H1 (cell line): ENCODE results near the gene C1orf174. TPM values are rescaled to one million over a fixed set of nuclear protein-coding genes. Genes with fewer than 3 reads are reported as not detected.

Experiments used
- CTCF ChIA-PET: fragments of 300-600 bp; sonication (Branson Sonifier 250); formaldehyde crosslinking; loops from one replicate; lab custom pipeline; 2021; ENCODE audit not compliant: partially characterized antibody; lab: Charles Lee
- POLR2A ChIA-PET: fragments of 300-600 bp; sonication (Branson Sonifier 250); formaldehyde crosslinking; loops from one replicate; lab custom pipeline; 2021; ENCODE audit warnings: inconsistent platforms; ENCODE audit not compliant: partially characterized antibody; lab: Charles Lee
- DNase-seq, 2 experiments: peaks; one replicate each; pipeline versions ENCODE4 v3.0.0 to v3.0.0-alpha.2; 2010 to 2022; ENCODE audit warnings: low spot score in 2 of 2, low read depth in 1 of 2, mixed read lengths in 1 of 2
- FAIRE-seq: peaks from 2 replicates; lab custom pipeline; 2011; peaks lifted over from hg19 to GRCh38; lab: Jason Lieb, UNC
- H2AFZ ChIP-seq: 2 replicates; pipeline ENCODE4 v1.8.1; 2012; ENCODE audit warnings: low read length, inconsistent platforms
- H2AK5ac ChIP-seq: 2 replicates; pipeline ENCODE4 v1.6.1; 2013; ENCODE audit warnings: low read depth, low read length
- H2BK120ac ChIP-seq: replicated peaks from 2 replicates; pipeline ENCODE3; 2013; ENCODE audit warnings: low read depth, low read length, inconsistent platforms
- H2BK12ac ChIP-seq: 2 replicates; pipeline ENCODE4 v1.6.1; 2013; ENCODE audit warnings: low read depth, low read length
- H2BK15ac ChIP-seq: 2 replicates; pipeline ENCODE4 v1.6.1; 2013; ENCODE audit warnings: low read length
- H2BK20ac ChIP-seq: 2 replicates; pipeline ENCODE4 v1.6.1; 2013; ENCODE audit warnings: low read length
- H2BK5ac ChIP-seq: 2 replicates; pipeline ENCODE4 v1.6.1; 2013; ENCODE audit warnings: low read depth, low read length
- H3K14ac ChIP-seq: 2 replicates; pipeline ENCODE4 v1.6.1; 2013; ENCODE audit warnings: inconsistent platforms; ENCODE audit not compliant: insufficient read length
- H3K18ac ChIP-seq: 2 replicates; pipeline ENCODE4 v1.6.1; 2013; ENCODE audit warnings: low read length; ENCODE audit errors: extremely low read depth
- H3K23ac ChIP-seq: 2 replicates; pipeline ENCODE4 v1.6.1; 2013; ENCODE audit warnings: inconsistent platforms; ENCODE audit not compliant: insufficient read length
- H3K23me2 ChIP-seq: 2 replicates; pipeline ENCODE4 v1.6.1; 2013; ENCODE audit warnings: low read depth, low read length
- H3K27ac ChIP-seq: 2 replicates; pipeline ENCODE4 v1.6.1; 2011; ENCODE audit warnings: low read depth, low read length, inconsistent platforms
- H3K27me3 ChIP-seq, 4 experiments: replicated peaks in 1 of 4; 1 replicate in 1 of 4; 2 replicates in 3 of 4; pipeline versions ENCODE4 v1.6.1 to v1.8.1; 2011 to 2013; ENCODE audit warnings: low read length in 3 of 4, mild to moderate bottlenecking in 3 of 4, inconsistent platforms in 2 of 4, mixed read lengths in 2 of 4, moderate library complexity in 1 of 4; ENCODE audit not compliant: control insufficient read depth in 3 of 4, insufficient read depth in 3 of 4; ENCODE audit errors: extremely low read depth in 1 of 4
- H3K36me3 ChIP-seq, 4 experiments: 2 replicates each; pipeline versions ENCODE4 v1.6.1 to v1.8.1; 2011 to 2013; ENCODE audit warnings: mild to moderate bottlenecking in 4 of 4, low read length in 3 of 4, moderate library complexity in 2 of 4, control low read depth in 1 of 4, inconsistent platforms in 1 of 4; ENCODE audit not compliant: insufficient read depth in 4 of 4, control insufficient read depth in 2 of 4
- H3K4ac ChIP-seq: replicated peaks from 2 replicates; pipeline ENCODE3; 2013; ENCODE audit warnings: low read length, low read depth, mixed read lengths, inconsistent platforms; ENCODE audit not compliant: insufficient read length
- H3K4me1 ChIP-seq, 4 experiments: replicated peaks in 1 of 4; 1 replicate in 1 of 4; 2 replicates in 3 of 4; pipeline versions ENCODE4 v1.6.1 to v1.8.1; 2011 to 2013; ENCODE audit warnings: low read length in 3 of 4, inconsistent platforms in 2 of 4, mixed read lengths in 1 of 4; ENCODE audit not compliant: insufficient read depth in 4 of 4, control insufficient read depth in 3 of 4
- H3K4me2 ChIP-seq, 2 experiments: 2 replicates each; pipeline versions ENCODE4 v1.6.1 to v1.8.1; 2011 to 2013; ENCODE audit warnings: low read depth in 2 of 2, low read length in 2 of 2, control low read depth in 1 of 2, inconsistent platforms in 1 of 2, mild to moderate bottlenecking in 1 of 2; ENCODE audit not compliant: insufficient read depth in 1 of 2
- H3K4me3 ChIP-seq, 4 experiments: fragments of 200-600, 300-600 bp in 1 of 4; sonication (generic), shearing (Covaris generic), sonication (Bioruptor Twin) in 1 of 4; 2 replicates each; pipeline versions ENCODE4 v1.5.1 to v1.8.1; 2011 to 2016; ENCODE audit warnings: low read length in 4 of 4, low read depth in 3 of 4, control low read depth in 2 of 4, inconsistent platforms in 2 of 4, mild to moderate bottlenecking in 2 of 4, mixed read lengths in 1 of 4, moderate library complexity in 1 of 4; ENCODE audit not compliant: insufficient read depth in 2 of 4; ENCODE audit errors: extremely low read depth in 1 of 4
- H3K56ac ChIP-seq: replicated peaks from 2 replicates; pipeline ENCODE3; 2013; ENCODE audit warnings: low read depth, mild to moderate bottlenecking, mixed read lengths, low read length, inconsistent platforms; ENCODE audit not compliant: insufficient read length
- H3K79me1 ChIP-seq: 2 replicates; pipeline ENCODE4 v1.6.1; 2013; ENCODE audit warnings: low read depth, low read length, control low read depth
- H3K79me2 ChIP-seq, 2 experiments: 2 replicates each; pipeline versions ENCODE4 v1.6.1 to v1.8.1; 2012 to 2013; ENCODE audit warnings: low read length in 2 of 2, mild to moderate bottlenecking in 2 of 2, inconsistent platforms in 1 of 2; ENCODE audit not compliant: insufficient read depth in 2 of 2, control insufficient read depth in 1 of 2
- H3K9ac ChIP-seq, 4 experiments: replicated peaks in 1 of 4; 1 replicate in 1 of 4; 2 replicates in 3 of 4; pipeline versions ENCODE4 v1.6.1 to v1.8.1; 2011 to 2013; ENCODE audit warnings: low read depth in 3 of 4, low read length in 3 of 4, control low read depth in 2 of 4, mild to moderate bottlenecking in 2 of 4, moderate library complexity in 2 of 4, inconsistent platforms in 1 of 4; ENCODE audit errors: extremely low read depth in 1 of 4
- H3K9me3 ChIP-seq, 2 experiments: 2 replicates each; pipeline versions ENCODE4 v1.6.1 to v1.8.1; 2012 to 2013; ENCODE audit warnings: mild to moderate bottlenecking in 2 of 2, moderate library complexity in 2 of 2, control low read depth in 1 of 2, inconsistent platforms in 1 of 2, low read depth in 1 of 2, low read length in 1 of 2, mixed read lengths in 1 of 2; ENCODE audit not compliant: insufficient read depth in 2 of 2
- H4K20me1 ChIP-seq, 2 experiments: replicated peaks in 1 of 2; 2 replicates each; pipeline versions ENCODE3 to v1.8.1; 2011 to 2013; ENCODE audit warnings: inconsistent platforms in 2 of 2, low read length in 2 of 2, mild to moderate bottlenecking in 1 of 2; ENCODE audit not compliant: insufficient read depth in 2 of 2, control insufficient read depth in 1 of 2
- H4K5ac ChIP-seq: 2 replicates; pipeline ENCODE4 v1.6.1; 2013; ENCODE audit warnings: low read length, low read depth, mixed read lengths, inconsistent platforms; ENCODE audit not compliant: insufficient read length
- H4K8ac ChIP-seq: 2 replicates; pipeline ENCODE4 v1.8.0; 2013; ENCODE audit warnings: mild to moderate bottlenecking, moderate library complexity, low read length, inconsistent platforms; ENCODE audit not compliant: insufficient read depth; ENCODE audit errors: extremely low read depth
- H4K91ac ChIP-seq: replicated peaks from 2 replicates; pipeline ENCODE3; 2013; ENCODE audit warnings: low read length, mixed read lengths, inconsistent platforms; ENCODE audit not compliant: insufficient read length
- BCL11A ChIP-seq, 2 experiments: IDR thresholded peaks; one replicate each; pipeline ENCODE4 v1.6.1; 2011; ENCODE audit warnings: low read depth in 2 of 2, low read length in 2 of 2, mild to moderate bottlenecking in 2 of 2
- SIRT6 ChIP-seq: IDR thresholded peaks from one replicate; pipeline ENCODE4 v1.7.1; 2012; ENCODE audit warnings: low read length, inconsistent platforms
- SUZ12 ChIP-seq: fragments of 200-600 bp; sonication (generic); IDR thresholded peaks from 2 replicates; pipeline ENCODE4 v1.6.1; 2012; ENCODE audit warnings: mild to moderate bottlenecking, inconsistent platforms, low read length, moderate library complexity, mixed read lengths
- WGBS, 2 experiments: shearing (Covaris generic) in 1 of 2; methylation state at CpG; one replicate each; pipeline versions ENCODE4 v1.1.6 to v1.1.7; 2013 to 2015; ENCODE audit warnings: low lambda C conversion rate in 2 of 2, mixed read lengths in 2 of 2, inconsistent platforms in 1 of 2, low coverage in 1 of 2, missing lambda C conversion rate in 1 of 2; ENCODE audit not compliant: insufficient replicate concordance in 2 of 2, insufficient coverage in 1 of 2, insufficient read length in 1 of 2; ENCODE audit errors: extremely low coverage in 1 of 2, missing lambda C conversion rate in 1 of 2; 5-methylcytosine and 5-hydroxymethylcytosine counted together
- polyA plus RNA-seq, 7 experiments: library from polyadenylated mRNA; depleted of rRNA in 3 of 7; stranded (reverse) in 5 of 7; unstranded in 2 of 7; fragments of >200 nt in 5 of 7; fragments of 200-250 nt in 2 of 7; gene quantifications; 1 replicate in 5 of 7; 2 replicates in 1 of 7; 4 replicates in 1 of 7; pipeline versions ENCODE4 v1.2.1 to v1.2.3, GENCODE V29; 2011 to 2013; ENCODE audit warnings: missing spikeins in 2 of 7, mixed read lengths in 2 of 7
- total RNA-seq: library from RNA; stranded (reverse); fragmentation: NEBNext Ultra II Directional; extraction: Animal tissue kit (Norgen Biotek cat#: 25700); gene quantifications from 2 replicates; pipeline ENCODE4 v1.2.1, GENCODE V29; 2021

The C1orf174 gene
- total and polyA plus RNA-seq, 2 of the 8 experiments (the other 6 are each of a cell fraction or from before 2014, with no cell fraction given): 28.4 to 32.4 TPM

DNA sequence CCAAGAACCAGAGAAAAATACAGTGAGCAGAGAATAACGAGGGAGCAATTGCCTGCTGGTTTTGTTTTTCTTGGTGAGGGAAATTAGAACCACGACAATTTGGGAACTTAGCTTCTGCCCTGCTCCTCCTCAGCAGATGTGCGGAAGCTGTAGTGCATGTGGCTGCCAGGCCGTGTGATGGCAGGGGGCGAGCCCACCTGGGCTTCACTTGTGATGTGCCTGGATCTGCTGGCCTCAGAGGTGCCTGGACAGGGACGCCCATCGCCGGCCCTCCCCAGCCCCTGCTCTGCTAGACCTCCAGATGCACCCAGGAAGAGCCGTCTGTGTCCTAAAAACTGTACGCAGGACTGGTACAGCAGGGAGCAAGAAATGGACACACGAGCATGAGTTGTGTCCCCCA is 28.5 kb upstream of the C1orf174 start:
- Histone ChIP-seq H3K27me3 (peaks cover 0 to 8% (median 0%) of the 10 kb centered on the region in 4 experiments; a peak in 1 of 7 replicates), H3K14ac (no peak overlapping the region), H3K4me3 (no peak overlapping the region), H3K36me3 (no peaks in the 10 kb centered on the region; a peak in 1 of 8 replicates), H2BK12ac (no peak overlapping the region), H4K91ac (no peak overlapping the region), H3K18ac (no peak overlapping the region), H3K56ac (no peak overlapping the region), H3K23me2 (peaks cover 16% of the 10 kb centered on the region; the same call in 1 of the 2 replicates), H2AFZ (no peak overlapping the region), H4K5ac (no peak overlapping the region), H3K9me3 (peaks cover 0 to 4% of the 10 kb centered on the region in 2 experiments; a peak in 1 of 4 replicates), H3K23ac (no peak overlapping the region), H2BK15ac (no peak overlapping the region), H3K79me2 (no peaks in the 10 kb centered on the region), H3K79me1 (peaks cover 4% of the 10 kb centered on the region; the same call in 1 of the 2 replicates), H4K20me1 (peaks cover 0 to 12% of the 10 kb centered on the region in 2 experiments), H3K27ac (no peak overlapping the region), H2BK5ac (no peak overlapping the region), H3K4ac (no peak overlapping the region), H2BK20ac (no peak overlapping the region), H3K4me2 (no peak overlapping the region), H3K9ac (no peak overlapping the region), H4K8ac (no peak overlapping the region), H3K4me1 (peaks cover 0 to 3% (median 0%) of the 10 kb centered on the region in 4 experiments; a peak in 1 of 7 replicates), H2AK5ac (no peak overlapping the region), H2BK120ac (no peak overlapping the region)
- 80% methylated on average over 11 of the region's 11 CpGs; no CpG with 5 or more reads in 1 of the 2 experiments for WGBS, 2 experiments
- DNase-seq (no peak), FAIRE-seq (no peak)
- no peak for TF ChIP-seq BCL11A (IDR thresholded peaks at IDR 0.05; ENCODE audit: low read depth in 2 of 2, low read length in 2 of 2)
- TF ChIP-seq SUZ12: no peak
- TF ChIP-seq SIRT6: no peak
- CTCF ChIA-PET: no interaction called here
- POLR2A ChIA-PET: no interaction called here
